ENCODE data around the gene MED8. TPM values are rescaled to one million over a fixed set of nuclear protein-coding genes. Genes with fewer than 3 reads are reported as not detected.
A peak's percentile ranks its signal among the peaks of the same experiment; 100 is the strongest.

Gene MED8
- total and polyA plus RNA-seq, 9 of the 15 experiments (the other 6 are each of a cell fraction or from before 2014, with no cell fraction given) = 23.0 to 120 (median 56.4) TPM

DNA sequence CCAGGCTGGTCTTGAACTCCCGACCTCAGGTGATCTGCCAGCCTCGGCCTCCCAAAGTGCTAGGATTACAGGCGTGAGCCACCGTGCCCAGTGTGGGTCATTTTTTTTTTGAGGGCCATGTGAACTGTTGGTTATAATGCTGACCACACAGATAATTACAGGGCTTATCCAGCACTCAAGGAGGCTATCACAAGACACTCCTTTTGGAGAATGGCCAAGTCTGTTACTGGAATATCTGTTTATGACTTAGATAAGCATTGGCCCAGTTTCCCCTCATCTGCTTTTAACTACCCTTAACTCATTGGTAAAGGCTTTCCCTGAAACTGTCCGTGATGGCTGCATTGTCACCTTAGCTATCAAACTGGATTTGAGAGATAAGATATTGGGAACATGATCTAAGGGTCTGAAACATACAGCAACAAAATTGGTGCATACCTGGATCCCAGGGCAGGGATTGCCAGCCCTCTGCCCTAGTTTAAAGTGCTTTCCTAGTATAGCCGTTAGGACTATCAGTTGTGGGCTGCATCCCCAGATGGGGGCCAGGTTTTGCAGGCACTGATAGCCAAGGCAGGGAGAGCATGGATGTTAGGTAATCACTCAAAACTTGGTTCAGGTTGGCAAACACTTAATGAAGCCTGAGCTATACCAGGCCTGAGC lies 15.7 kb upstream of the MED8 start (continued):
- TF ChIP-seq, protein P1, sequence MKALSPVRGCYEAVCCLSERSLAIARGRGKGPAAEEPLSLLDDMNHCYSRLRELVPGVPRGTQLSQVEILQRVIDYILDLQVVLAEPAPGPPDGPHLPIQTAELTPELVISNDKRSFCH (CRISPR knock-in tag; IDR thresholded peaks at IDR 0.05) = no peak
- TF ChIP-seq, protein P1 (tag; IDR thresholded peaks at IDR 0.05) = peak; percentile 73; the same call in 1 of the 2 replicates
- TF ChIP-seq, protein P2, sequence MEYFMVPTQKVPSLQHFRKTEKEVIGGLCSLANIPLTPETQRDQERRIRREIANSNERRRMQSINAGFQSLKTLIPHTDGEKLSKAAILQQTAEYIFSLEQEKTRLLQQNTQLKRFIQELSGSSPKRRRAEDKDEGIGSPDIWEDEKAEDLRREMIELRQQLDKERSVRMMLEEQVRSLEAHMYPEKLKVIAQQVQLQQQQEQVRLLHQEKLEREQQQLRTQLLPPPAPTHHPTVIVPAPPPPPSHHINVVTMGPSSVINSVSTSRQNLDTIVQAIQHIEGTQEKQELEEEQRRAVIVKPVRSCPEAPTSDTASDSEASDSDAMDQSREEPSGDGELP (CRISPR knock-in tag; IDR thresholded peaks at IDR 0.05; ENCODE audit: borderline replicate concordance) = peak; percentile 4; the same call in 1 of the 2 replicates
- no peak for TF ChIP-seq SRSF7 (optimal IDR thresholded peaks at IDR 0.05; ENCODE audit: low read depth, low read length)
- TF ChIP-seq, protein P3, sequence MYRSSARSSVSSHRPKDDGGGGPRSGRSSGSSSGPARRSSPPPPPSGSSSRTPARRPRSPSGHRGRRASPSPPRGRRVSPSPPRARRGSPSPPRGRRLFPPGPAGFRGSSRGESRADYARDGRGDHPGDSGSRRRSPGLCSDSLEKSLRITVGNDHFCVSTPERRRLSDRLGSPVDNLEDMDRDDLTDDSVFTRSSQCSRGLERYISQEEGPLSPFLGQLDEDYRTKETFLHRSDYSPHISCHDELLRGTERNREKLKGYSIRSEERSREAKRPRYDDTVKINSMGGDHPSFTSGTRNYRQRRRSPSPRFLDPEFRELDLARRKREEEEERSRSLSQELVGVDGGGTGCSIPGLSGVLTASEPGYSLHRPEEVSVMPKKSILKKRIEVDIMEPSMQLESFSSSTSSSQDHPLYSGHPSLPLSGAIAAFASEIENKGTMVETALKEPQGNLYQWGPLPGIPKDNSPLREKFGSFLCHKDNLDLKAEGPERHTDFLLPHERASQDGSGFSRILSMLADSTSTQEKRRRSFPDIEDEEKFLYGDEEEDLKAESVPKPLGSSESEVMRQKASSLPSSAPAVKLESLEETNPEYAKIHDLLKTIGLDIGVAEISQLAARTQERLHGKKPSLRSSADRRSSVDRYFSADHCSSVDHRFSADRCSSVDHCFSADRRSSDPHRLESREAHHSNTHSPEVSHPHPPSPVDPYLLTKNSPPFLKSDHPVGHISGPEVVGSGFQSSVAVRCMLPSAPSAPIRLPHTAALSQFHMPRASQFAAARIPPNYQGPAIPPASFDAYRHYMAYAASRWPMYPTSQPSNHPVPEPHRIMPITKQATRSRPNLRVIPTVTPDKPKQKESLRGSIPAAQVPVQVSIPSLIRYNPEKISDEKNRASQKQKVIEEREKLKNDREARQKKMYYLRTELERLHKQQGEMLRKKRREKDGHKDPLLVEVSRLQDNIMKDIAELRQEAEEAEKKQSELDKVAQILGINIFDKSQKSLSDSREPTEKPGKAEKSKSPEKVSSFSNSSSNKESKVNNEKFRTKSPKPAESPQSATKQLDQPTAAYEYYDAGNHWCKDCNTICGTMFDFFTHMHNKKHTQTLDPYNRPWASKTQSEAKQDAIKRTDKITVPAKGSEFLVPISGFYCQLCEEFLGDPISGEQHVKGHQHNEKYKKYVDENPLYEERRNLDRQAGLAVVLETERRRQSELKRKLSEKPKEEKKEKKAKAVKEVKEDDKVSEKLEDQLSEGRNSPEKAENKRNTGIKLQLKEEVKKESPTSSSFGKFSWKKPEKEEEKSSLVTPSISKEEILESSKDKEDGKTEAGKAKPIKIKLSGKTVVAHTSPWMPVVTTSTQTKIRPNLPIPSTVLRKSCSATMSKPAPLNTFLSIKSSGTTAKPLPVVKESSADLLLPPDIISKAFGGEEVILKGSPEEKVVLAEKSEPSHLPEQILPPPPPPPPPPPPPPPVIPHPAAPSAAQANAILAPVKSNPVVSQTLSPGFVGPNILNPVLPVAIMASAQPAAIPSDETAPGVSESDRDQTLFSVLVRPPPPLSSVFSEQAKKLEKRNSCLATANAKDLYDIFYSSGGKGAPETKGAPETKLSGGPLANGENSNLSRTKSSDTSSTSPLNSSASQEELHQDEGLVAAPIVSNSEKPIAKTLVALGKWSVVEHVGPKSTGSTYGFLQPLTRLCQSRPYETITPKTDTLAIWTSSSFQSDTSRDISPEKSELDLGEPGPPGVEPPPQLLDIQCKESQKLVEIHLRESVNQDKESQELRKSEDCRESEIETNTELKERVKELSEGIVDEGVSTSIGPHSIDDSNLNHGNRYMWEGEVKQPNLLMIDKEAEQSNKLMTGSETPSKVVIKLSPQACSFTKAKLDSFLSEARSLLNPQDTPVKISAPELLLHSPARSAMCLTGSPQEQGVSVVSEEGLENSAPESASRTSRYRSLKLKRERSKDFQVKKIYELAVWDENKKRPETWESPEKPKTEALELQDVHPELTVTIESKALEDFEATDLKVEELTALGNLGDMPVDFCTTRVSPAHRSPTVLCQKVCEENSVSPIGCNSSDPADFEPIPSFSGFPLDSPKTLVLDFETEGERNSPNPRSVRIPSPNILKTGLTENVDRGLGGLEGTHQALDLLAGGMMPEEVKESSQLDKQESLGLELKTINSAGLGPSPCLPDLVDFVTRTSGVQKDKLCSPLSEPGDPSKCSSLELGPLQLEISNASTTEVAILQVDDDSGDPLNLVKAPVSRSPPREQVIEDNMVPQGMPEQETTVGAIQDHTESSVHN (IDR thresholded peaks at IDR 0.05; ENCODE audit: borderline replicate concordance in 1 of 2, low read depth in 1 of 2) = no peak
- no peak for TF ChIP-seq KAT2B (IDR thresholded peaks at IDR 0.05; ENCODE audit: low read depth, low read length)
- TF ChIP-seq, protein P4, sequence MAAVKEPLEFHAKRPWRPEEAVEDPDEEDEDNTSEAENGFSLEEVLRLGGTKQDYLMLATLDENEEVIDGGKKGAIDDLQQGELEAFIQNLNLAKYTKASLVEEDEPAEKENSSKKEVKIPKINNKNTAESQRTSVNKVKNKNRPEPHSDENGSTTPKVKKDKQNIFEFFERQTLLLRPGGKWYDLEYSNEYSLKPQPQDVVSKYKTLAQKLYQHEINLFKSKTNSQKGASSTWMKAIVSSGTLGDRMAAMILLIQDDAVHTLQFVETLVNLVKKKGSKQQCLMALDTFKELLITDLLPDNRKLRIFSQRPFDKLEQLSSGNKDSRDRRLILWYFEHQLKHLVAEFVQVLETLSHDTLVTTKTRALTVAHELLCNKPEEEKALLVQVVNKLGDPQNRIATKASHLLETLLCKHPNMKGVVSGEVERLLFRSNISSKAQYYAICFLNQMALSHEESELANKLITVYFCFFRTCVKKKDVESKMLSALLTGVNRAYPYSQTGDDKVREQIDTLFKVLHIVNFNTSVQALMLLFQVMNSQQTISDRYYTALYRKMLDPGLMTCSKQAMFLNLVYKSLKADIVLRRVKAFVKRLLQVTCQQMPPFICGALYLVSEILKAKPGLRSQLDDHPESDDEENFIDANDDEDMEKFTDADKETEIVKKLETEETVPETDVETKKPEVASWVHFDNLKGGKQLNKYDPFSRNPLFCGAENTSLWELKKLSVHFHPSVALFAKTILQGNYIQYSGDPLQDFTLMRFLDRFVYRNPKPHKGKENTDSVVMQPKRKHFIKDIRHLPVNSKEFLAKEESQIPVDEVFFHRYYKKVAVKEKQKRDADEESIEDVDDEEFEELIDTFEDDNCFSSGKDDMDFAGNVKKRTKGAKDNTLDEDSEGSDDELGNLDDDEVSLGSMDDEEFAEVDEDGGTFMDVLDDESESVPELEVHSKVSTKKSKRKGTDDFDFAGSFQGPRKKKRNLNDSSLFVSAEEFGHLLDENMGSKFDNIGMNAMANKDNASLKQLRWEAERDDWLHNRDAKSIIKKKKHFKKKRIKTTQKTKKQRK (IDR thresholded peaks at IDR 0.05; ENCODE audit: borderline replicate concordance, low read depth, low read length) = no peak
- no peak for TF ChIP-seq ARHGAP35 (IDR thresholded peaks at IDR 0.05; ENCODE audit: partially characterized antibody)
- TF ChIP-seq POU5F1 (IDR thresholded peaks at IDR 0.05; ENCODE audit: borderline replicate concordance, low read depth, low read length, partially characterized antibody) = no peak
- TF ChIP-seq PURB (CRISPR knock-in tag; IDR thresholded peaks at IDR 0.05; ENCODE audit: low read depth) = no peak
- peak; percentile 77; the same call in 1 of the 2 replicates for TF ChIP-seq FOXJ2 (tag; IDR thresholded peaks at IDR 0.05)
- no peak for TF ChIP-seq PTRF (tag; IDR thresholded peaks at IDR 0.05)
- peak; percentile 43; the same call in 1 of the 2 replicates for TF ChIP-seq CREM (IDR thresholded peaks at IDR 0.05; ENCODE audit: low read depth)
- TF ChIP-seq ZNF165 (CRISPR knock-in tag; IDR thresholded peaks at IDR 0.05; ENCODE audit: borderline replicate concordance) = no peak
